GM18870 (cell line): ENCODE measurements around the gene KLHL25.

Source experiments
- ATAC-seq: cut with Tn5 transposase; IDR thresholded peaks from one replicate; pipeline ENCODE4 v1.9.1; 2021; ENCODE audit warnings: moderate library complexity; ENCODE audit not compliant: unreplicated experiment

KLHL25 gene

DNA sequence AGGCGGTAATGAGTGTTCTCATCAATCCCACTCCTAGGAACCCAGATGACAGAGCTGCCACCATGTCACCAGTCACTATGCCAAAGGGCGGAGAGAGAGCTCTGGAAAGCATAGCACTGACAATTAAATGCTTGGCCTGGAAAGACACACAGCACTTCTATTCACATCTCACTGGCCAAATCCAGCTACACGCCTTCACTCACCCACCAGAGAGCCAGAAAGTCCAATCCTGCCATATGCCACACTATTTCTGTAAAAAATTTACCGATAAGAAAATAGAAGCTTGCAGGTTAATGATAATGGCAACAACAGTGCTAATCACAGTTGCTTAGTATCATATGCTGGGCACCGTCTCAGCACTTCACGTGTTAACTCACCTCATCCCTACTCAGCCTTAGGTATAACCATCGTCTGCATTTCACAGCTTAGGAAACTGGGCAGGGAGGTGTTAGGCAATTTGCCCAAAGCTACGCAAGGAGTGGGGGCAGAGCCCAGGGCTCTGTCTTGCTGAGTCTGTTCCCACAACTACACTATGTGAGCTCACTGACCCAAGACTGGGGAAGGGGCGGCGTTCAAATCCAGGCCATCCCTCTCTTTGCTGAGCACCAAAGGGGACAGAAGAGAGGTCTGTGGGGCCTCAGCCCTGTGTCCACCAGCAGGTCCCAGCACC lies 16.5 kb downstream of the KLHL25 start:
- no peak for ATAC-seq

DNA sequence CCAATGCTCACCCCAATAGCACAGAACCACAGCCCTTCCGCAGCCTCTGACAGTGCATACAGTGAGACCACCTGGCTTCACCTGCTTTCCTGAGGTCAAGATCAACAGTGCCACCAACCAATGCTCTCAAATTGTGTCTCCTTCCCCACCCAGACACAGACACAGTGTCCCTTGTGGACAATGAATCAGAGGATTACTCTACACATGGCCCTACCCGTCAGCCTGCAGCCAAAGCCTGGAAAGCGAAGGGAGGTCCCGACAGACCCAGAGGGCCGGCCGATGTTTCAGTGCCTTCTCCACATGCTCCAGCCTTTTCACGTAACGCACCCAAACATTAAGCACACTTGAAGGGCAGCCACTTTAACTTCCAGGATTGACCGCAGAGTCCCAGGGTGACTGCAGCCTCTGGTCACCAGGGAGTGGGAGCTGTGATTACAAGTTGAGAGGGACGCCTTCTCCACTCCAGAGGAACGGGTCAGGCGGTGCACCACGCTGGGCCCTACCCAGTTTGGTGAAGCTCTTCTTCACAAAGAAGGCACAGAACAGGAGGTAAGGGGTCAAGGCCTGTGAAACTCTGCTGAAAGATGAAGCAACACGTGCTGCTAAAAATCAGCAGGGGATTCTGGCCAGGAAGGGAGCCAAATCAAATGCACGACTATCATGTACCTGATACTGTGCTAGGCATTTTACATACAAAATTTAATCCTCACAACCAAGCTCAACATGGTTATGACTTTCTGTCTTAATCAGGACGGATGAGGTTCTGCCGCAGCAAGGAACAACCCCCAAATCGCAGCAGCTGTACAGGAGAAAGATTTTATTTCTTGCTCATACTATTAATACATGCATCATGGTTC lies 17.2 kb downstream of the KLHL25 start:
- ATAC-seq = no peak

GRCh38 chr15:85773970-85774369 lies 20.8 kb downstream of the KLHL25 start:
- ATAC-seq = no peak

DNA sequence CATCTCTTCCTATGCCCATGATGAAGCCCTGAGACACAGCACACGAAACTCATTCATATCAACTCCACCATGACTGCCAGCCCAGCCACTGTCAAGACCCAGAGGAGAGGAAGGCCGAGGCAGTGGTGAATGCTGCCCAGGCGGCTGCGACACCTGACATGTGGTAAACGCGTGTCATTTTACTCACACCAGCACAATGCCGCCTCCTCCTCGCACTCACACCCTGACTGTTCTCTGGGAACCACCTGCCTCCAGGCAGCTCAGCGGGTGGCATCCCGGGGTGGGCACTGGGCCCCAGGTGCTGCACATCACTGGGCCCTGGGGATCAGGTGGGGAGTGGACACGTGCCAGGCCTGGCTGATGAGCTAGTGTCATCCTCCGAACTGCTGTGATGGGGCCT lies 21.5 kb downstream of the KLHL25 start:
- ATAC-seq = no peak

DNA sequence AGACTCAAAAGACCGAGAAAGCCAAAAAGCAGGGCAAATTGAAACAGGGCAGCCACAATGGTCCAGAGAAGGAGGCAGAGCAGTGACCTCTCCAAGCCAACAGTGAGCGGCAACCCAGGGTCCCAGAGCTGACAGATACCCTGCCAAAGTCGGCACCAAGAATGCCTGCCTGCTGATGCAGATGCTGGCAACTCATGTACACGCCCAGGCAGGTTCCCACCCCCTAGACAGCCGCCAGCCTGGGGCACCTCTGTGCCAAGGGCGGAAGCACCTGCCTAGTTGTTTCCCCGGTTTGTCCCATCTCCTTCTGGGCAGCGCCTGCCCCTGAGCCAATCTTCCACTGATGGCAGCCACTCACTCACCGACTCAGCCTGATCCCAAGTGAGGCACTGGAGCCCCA lies 22.1 kb downstream of the KLHL25 start:
- no peak for ATAC-seq

DNA sequence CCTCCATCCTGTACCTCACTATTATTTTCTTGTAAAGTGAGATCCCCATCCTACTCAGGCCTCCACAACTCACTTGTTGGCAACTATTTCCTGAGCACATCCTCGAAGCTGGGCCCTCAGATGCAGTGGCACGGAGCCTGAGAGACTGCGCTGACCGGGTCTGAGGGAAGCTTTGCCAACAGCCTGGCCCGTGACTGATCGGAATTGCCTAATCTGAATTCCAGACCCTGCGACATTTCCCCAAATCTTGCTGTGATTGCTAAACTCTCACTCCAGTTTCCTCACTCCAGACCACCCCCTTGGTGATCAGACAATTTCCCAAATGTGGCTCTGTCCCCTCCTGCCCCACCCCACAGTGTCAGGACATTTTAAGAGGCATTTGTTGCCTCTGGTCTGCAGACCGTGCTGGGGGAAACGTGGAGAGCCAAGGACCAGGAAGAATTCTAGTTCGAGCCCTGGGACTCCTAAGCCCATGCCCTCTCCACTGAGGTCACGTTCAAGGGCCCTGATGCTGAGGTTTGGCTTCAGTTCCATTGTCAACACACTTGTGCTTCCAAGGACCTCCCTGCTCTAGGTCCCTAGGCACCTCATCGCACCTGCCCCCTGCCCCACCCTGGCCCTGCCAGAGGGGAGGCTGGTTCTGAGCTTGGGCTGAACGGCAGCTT lies 22.8 kb downstream of the KLHL25 start:
- no peak for ATAC-seq

- ATAC-seq = no peak
Measured at GRCh38 chr15:85771271-85771670, 23.5 kb downstream of the KLHL25 start.

DNA sequence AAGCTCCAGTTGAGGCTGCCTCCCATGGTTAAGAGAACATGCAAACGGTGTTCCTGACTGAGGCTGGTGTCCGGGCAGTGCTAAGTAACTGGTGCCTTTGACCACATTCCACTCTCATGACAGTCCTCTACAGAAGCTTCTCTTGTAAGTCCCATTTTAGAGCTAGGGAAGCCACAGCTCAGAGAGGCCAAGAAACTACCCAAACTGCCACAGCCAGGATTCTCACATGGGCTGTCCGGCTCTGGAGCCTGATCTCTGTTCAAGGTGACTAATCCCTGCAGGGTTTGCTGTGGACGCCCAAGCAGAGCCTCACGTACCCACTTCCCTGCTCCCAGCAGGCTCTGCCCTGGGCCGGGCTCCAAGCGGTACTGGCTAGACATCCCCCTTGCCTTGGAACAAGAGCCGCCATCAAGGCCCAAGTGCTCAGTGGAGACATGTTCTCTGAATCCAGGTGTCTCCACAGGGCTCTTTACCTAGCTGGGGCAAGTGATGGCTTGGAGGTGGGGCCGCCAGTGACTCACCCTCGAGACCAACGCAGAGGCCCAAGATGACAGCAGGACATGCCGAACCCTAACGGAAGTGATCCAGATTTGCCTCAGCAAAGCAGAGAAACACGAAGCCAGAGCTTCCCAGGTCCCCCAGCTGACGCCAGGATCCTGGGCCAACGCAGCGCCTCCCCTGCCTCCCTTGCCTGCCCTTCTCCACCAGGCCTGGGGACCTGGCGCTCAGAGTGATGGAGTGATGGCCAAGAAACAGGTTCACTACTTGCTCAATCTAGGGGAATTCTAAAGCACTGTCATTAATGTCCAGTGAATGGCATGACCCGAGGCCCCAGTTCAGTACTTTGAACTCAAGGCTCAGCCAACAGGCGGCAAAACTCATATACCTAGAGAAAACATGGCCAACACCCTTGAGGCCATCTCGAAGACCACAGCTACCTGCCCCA lies 24.4 kb downstream of the KLHL25 start:
- ATAC-seq = no peak

GRCh38 chr15:85769182-85769900 lies 25.4 kb downstream of the KLHL25 start:
- no peak for ATAC-seq

DNA sequence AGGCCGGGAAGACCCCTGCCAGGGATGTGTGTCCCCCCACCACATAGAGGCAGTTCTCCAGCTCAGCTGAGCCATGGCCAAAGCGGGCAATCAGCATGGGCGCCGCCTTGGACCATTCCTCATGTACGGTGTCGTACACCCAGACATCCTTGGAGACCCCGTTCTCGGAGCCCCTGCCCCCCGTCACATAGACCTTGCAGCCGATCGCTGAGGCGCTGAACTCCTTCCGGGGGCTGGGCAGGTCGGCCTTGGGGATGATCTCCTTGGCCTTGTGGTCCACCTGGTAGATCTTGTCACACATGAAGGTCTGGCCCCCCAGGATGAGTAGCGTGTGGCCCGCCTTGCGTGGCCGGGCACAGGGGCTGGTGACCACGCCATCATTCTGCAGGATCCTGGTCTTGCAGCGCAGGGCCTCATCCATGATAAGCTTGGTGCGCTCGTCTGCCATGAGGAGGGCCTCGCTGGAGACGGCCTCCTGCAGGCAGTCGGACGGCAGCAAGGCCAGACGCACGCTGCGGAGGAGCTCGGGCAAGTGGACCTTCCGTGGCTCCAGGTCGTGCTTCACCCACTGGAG lies 26.0 kb downstream of the KLHL25 start:
- ATAC-seq = no peak

- ATAC-seq = no peak
Measured at GRCh38 chr15:85767785-85768529, 26.8 kb downstream of the KLHL25 start.

GRCh38 chr15:85766001-85766831 lies 28.5 kb downstream of the KLHL25 start:
- no peak for ATAC-seq

DNA sequence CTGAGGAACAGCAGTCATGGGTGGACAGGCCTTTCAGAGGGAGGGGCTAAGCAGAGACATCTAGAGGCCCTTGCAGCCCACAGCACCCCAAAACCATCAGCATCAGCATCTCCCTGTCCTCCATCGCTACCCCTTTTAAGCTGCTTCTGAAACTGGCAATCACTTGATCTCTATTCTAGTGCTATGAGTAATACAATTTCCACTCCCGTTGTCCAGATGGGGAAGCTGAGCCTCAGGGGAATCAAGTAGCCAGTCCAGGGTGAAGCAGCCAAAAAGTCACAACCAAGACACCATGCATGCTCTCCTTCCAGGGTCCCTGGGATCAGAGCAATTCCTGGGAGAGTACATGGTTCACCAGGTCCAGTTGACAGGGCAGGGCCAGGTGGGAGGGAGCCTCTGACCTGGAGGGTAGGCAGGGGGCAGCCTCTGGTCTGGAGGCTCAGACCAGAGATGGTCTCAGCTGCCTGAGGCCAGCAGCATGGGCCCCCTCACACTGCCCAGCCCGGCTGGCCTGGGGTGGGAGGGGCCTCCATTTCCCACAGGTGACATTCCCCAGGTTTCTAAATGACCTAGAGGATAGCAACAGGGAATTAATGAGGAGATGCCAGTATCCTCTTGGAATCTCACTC lies 30.0 kb downstream of the KLHL25 start:
- no peak for ATAC-seq

- no peak for ATAC-seq
Measured at GRCh38 chr15:85763673-85764633, 30.8 kb downstream of the KLHL25 start.

- ATAC-seq = no peak
Measured at GRCh38 chr15:85763157-85763556, 31.6 kb downstream of the KLHL25 start.

GRCh38 chr15:85762756-85763127 lies 32.0 kb downstream of the KLHL25 start:
- no peak for ATAC-seq
